GM13976 (cell line): ENCODE data around the gene DDX56.
A peak's percentile ranks its signal among the peaks of the same experiment; 100 is the strongest.

Experiments
- DNase-seq: peaks from one replicate; pipeline ENCODE4 v3.0.0; 2012; ENCODE audit warnings: low spot score
- in situ Hi-C: fragments of 300-500 bp; cut with MboI; formaldehyde crosslinking; loops from one replicate; pipeline ENCODE4 v1.12.0; 2022; ENCODE audit warnings: low sequenced_read_pairs, mixed read lengths, inconsistent platforms; ENCODE audit not compliant: unreplicated experiment
- TF ChIP-seq, protein P1 (sequence below): IDR thresholded peaks from 2 replicates; pipeline ENCODE4 v1.5.1; 2012; ENCODE audit warnings: borderline replicate concordance, mild to moderate bottlenecking; ENCODE audit not compliant: insufficient read depth; ENCODE audit errors: extremely low read depth, missing control alignments, control extremely low read depth

Gene DDX56

GRCh38 chr7:44595934-44596635, 22.4 kb upstream of the DDX56 start:
- in situ Hi-C loops, result loop anchor here (10.0 to 25.0 kb wide), 2 partner anchors 166 to 249 kb away; partner anchors contain the start of gene H2AZ2
- DNase-seq, result no peak

DNA sequence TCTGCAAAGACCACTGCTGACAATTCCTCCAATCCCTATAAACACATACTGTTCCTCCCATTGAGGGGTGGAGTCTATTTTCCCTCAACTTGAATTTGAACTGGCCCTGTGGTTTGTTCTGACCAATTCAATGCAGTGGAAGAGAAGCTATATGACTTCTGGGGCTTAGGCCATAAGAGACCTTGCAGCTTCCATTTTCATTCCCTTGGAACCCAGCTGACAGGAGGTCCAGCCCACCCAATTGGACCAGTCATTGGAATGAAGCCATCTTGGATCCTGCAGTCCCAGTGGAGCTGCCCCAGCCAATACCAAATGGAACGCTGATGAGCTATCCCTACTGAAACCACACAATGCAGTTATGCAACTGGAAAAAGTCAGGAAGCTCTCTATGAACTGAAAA, 17.2 kb upstream of the DDX56 start:
- no peak for DNase-seq
- in situ Hi-C loops, result loop anchor here (10.0 to 25.0 kb wide), 2 partner anchors 171 to 254 kb away; partner anchors contain the start of gene H2AZ2
- TF ChIP-seq, protein P1, sequence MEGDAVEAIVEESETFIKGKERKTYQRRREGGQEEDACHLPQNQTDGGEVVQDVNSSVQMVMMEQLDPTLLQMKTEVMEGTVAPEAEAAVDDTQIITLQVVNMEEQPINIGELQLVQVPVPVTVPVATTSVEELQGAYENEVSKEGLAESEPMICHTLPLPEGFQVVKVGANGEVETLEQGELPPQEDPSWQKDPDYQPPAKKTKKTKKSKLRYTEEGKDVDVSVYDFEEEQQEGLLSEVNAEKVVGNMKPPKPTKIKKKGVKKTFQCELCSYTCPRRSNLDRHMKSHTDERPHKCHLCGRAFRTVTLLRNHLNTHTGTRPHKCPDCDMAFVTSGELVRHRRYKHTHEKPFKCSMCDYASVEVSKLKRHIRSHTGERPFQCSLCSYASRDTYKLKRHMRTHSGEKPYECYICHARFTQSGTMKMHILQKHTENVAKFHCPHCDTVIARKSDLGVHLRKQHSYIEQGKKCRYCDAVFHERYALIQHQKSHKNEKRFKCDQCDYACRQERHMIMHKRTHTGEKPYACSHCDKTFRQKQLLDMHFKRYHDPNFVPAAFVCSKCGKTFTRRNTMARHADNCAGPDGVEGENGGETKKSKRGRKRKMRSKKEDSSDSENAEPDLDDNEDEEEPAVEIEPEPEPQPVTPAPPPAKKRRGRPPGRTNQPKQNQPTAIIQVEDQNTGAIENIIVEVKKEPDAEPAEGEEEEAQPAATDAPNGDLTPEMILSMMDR, result no peak

More at GRCh38 chr7:44595934-44596635, 22.4 kb upstream of the DDX56 start:
- TF ChIP-seq, protein P1, result no peak

DNA sequence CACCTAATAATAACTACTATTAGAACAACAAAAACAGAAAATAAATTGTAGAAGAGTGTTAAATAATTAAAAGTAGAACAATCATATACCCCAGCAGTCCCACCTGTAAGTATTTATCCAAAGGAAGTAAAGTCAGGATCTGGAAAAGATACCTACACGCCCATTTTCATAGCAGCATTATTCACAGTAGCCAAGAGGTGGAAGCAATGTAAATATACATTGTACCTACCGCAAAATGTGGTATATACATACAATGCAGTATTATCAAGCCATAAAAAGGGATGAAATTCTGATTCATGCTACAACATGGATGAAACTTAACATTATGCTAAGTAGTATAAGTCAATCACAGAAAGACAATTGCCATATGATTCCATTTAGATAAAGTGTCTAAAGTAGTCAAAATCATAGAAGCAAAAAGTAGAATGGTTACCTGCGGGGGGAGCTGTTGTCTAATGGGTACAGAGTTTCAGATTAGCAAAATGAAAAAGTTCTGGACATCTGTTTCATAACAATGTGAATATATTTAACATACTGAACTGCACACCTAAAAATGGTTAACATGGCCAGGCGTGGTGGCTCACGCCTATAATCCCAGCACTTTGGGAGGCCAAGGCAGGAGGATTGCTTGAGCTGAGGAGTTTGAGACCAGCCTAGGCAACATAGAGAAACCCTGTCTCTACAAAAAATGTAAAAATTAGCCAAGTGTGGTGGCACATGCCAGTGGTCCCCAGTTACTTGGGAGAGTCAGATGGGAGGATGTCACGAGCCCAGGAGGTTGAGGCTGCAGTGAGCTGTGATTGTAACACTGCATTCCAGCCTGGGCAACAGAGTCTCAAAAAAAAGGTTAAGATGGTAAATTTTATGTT, 14.4 kb upstream of the DDX56 start:
- TF ChIP-seq, protein P1, result peak; percentile 48
- in situ Hi-C loops, result loop anchor here (10.0 to 25.0 kb wide), 2 partner anchors 174 to 547 kb away; no protein-coding TSS in a partner anchor
- no peak for DNase-seq

- in situ Hi-C loops, result loop anchor here (10.0 to 25.0 kb wide), 2 partner anchors 179 to 551 kb away; no protein-coding TSS in a partner anchor
- TF ChIP-seq, protein P1, result no peak
- no peak for DNase-seq
Measured at GRCh38 chr7:44583146-44583865, 9.6 kb upstream of the DDX56 start.

DNA sequence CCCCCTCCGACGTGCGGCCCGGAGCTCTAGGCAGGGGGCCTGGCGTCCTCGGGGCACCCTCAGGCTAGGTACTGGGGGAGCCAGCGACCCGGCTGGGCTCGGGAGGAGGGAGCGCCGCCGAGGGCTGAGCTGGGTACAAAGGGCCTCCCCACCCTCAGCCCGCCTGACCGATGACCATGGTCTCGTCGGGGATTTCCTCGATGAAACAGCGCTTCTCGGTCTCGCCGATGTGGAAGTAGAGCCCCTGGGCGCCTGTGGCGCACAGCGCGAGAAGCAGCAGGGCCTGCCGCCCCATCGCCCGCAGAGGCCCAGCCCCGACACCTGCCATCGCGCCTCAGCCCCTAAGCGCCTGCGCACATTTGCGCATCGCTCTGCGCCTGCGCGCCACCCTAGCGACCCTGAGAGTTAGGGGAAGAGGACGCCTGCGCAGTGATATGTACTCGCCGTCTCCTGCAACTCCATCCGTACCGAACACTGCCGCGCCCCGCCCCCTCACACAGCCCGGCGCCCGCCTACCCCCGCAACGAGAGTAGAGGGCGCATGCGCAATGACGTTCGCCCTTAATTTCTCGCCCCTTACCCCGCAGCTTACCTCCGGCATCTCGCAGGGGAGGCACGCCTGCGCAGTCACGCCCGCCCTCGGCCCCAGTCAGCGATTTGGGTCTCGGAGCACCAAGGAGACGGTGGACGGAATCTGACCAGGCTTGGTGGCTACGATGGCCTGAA, 8.3 kb upstream of the DDX56 start, which contains the start of gene TMED4:
TSS of gene TMED4 (minus strand) at position 353 of the 725 bp plus-strand sequence. CDS start at position 328, 25 bp downstream.
- TF ChIP-seq, protein P1, result no peak
- in situ Hi-C loops, result loop anchor here (10.0 to 25.0 kb wide), 2 partner anchors 180 to 553 kb away; no protein-coding TSS in a partner anchor
- peak; percentile 100 for DNase-seq
